Measurements from ENCODE around the gene RGP1. TPM values are rescaled to one million over a fixed set of nuclear protein-coding genes. Genes with fewer than 3 reads are reported as not detected.

RGP1 gene
- total RNA-seq, 3 donors from 2014 or later: 14.3 to 15.3 (median 14.6) TPM

GRCh38 chr9:35759795-35760194 lies 10.7 kb downstream of the RGP1 start:
- Mint-ChIP-seq H3K4me3 (no peak overlapping the region), H3K36me3 (ENCODE audit: insufficient read depth) (no peaks in the 10 kb centered on the region), H3K4me1 (ENCODE audit: low read depth) (peaks cover 41% of the 10 kb centered on the region), H3K9me3 (no peaks in the 10 kb centered on the region), H3K27me3 (ENCODE audit: low read depth) (no peaks in the 10 kb centered on the region)
- ATAC-seq (no peak), DNase-seq (no peak)

GRCh38 chr9:35760651-35761050 lies 11.6 kb downstream of the RGP1 start:
- no peak for ATAC-seq
- Mint-ChIP-seq H3K4me3 (no peak overlapping the region), H3K36me3 (ENCODE audit: insufficient read depth) (no peaks in the 10 kb centered on the region), H3K9me3 (no peaks in the 10 kb centered on the region), H3K4me1 (ENCODE audit: low read depth) (peaks cover 41% of the 10 kb centered on the region), H3K27me3 (ENCODE audit: low read depth) (no peaks in the 10 kb centered on the region)
- DNase-seq: no peak

GRCh38 chr9:35763181-35763580 lies 14.1 kb downstream of the RGP1 start:
- H3K4me1 Mint-ChIP-seq (ENCODE audit: low read depth): peaks cover 32% of the 10 kb centered on the region

GRCh38 chr9:35763803-35764202 lies 14.7 kb downstream of the RGP1 start:
- H3K27me3 Mint-ChIP-seq (ENCODE audit: low read depth): no peaks in the 10 kb centered on the region
- DNase-seq: no peak
- peaks cover 28% of the 10 kb centered on the region for H3K4me1 Mint-ChIP-seq (ENCODE audit: low read depth)
- ATAC-seq: no peak
- H3K36me3 Mint-ChIP-seq (ENCODE audit: insufficient read depth): no peaks in the 10 kb centered on the region
- no peak overlapping the region for H3K4me3 Mint-ChIP-seq
- no peaks in the 10 kb centered on the region for H3K9me3 Mint-ChIP-seq

More at GRCh38 chr9:35763181-35763580, 14.1 kb downstream of the RGP1 start:
- DNase-seq (no peak), ATAC-seq (no peak)
- Mint-ChIP-seq H3K4me3 (no peak overlapping the region), H3K9me3 (no peaks in the 10 kb centered on the region), H3K27me3 (ENCODE audit: low read depth) (no peaks in the 10 kb centered on the region), H3K36me3 (ENCODE audit: insufficient read depth) (no peaks in the 10 kb centered on the region)

- Mint-ChIP-seq H3K9me3 (no peaks in the 10 kb centered on the region), H3K27me3 (ENCODE audit: low read depth) (no peaks in the 10 kb centered on the region), H3K4me3 (no peak overlapping the region), H3K4me1 (ENCODE audit: low read depth) (peaks cover 15% of the 10 kb centered on the region), H3K36me3 (ENCODE audit: insufficient read depth) (no peaks in the 10 kb centered on the region)
- DNase-seq: no peak
- ATAC-seq: no peak
These were observed 17.9 kb downstream of the RGP1 start for GRCh38 chr9:35766997-35767396.

GRCh38 chr9:35767458-35767857 lies 18.4 kb downstream of the RGP1 start:
- Mint-ChIP-seq H3K4me3 (no peak overlapping the region), H3K4me1 (ENCODE audit: low read depth) (peaks cover 12% of the 10 kb centered on the region), H3K27me3 (ENCODE audit: low read depth) (no peaks in the 10 kb centered on the region), H3K36me3 (ENCODE audit: insufficient read depth) (no peaks in the 10 kb centered on the region), H3K9me3 (no peaks in the 10 kb centered on the region)
- ATAC-seq (no peak), DNase-seq (no peak)

- DNase-seq: no peak
These were observed 20.7 kb downstream of the RGP1 start for GRCh38 chr9:35769763-35770162.

GRCh38 chr9:35771075-35771433 lies 22.0 kb downstream of the RGP1 start:
- Mint-ChIP-seq H3K36me3 (ENCODE audit: insufficient read depth) (no peaks in the 10 kb centered on the region), H3K4me3 (no peak overlapping the region), H3K4me1 (ENCODE audit: low read depth) (peaks cover 13% of the 10 kb centered on the region), H3K9me3 (no peaks in the 10 kb centered on the region), H3K27me3 (ENCODE audit: low read depth) (no peaks in the 10 kb centered on the region)
- ATAC-seq (no peak), DNase-seq (no peak)

More at GRCh38 chr9:35769763-35770162, 20.7 kb downstream of the RGP1 start:
- H3K4me1 Mint-ChIP-seq (ENCODE audit: low read depth): peaks cover 11% of the 10 kb centered on the region
- H3K36me3 Mint-ChIP-seq (ENCODE audit: insufficient read depth): no peaks in the 10 kb centered on the region
- H3K4me3 Mint-ChIP-seq: no peak overlapping the region
- H3K27me3 Mint-ChIP-seq (ENCODE audit: low read depth): no peaks in the 10 kb centered on the region
- H3K9me3 Mint-ChIP-seq: no peaks in the 10 kb centered on the region
- no peak for ATAC-seq

- H3K36me3 Mint-ChIP-seq (ENCODE audit: insufficient read depth): no peaks in the 10 kb centered on the region
- no peak for ATAC-seq
- peaks cover 10% of the 10 kb centered on the region for H3K4me1 Mint-ChIP-seq (ENCODE audit: low read depth)
- no peaks in the 10 kb centered on the region for H3K27me3 Mint-ChIP-seq (ENCODE audit: low read depth)
- H3K4me3 Mint-ChIP-seq: no peak overlapping the region
- no peaks in the 10 kb centered on the region for H3K9me3 Mint-ChIP-seq
- no peak for DNase-seq
These were observed 22.4 kb downstream of the RGP1 start for GRCh38 chr9:35771534-35771933.

- H3K27me3 Mint-ChIP-seq (ENCODE audit: low read depth): no peaks in the 10 kb centered on the region
- H3K4me1 Mint-ChIP-seq (ENCODE audit: low read depth): peaks cover 8% of the 10 kb centered on the region
These were observed 22.9 kb downstream of the RGP1 start for GRCh38 chr9:35771943-35772342.

GRCh38 chr9:35774907-35775635 lies 26.0 kb downstream of the RGP1 start:
- Mint-ChIP-seq H3K9me3 (no peaks in the 10 kb centered on the region), H3K27me3 (ENCODE audit: low read depth) (no peaks in the 10 kb centered on the region), H3K4me3 (no peak overlapping the region), H3K36me3 (ENCODE audit: insufficient read depth) (peaks cover 3% of the 10 kb centered on the region), H3K4me1 (ENCODE audit: low read depth) (peaks cover 3% of the 10 kb centered on the region)
- no peak for DNase-seq
- no peak for ATAC-seq

More at GRCh38 chr9:35771943-35772342, 22.9 kb downstream of the RGP1 start:
- Mint-ChIP-seq H3K36me3 (ENCODE audit: insufficient read depth) (no peaks in the 10 kb centered on the region), H3K4me3 (no peak overlapping the region), H3K9me3 (no peaks in the 10 kb centered on the region)
- ATAC-seq (no peak), DNase-seq (no peak)

- H3K4me3 Mint-ChIP-seq: no peak overlapping the region
- H3K4me1 Mint-ChIP-seq (ENCODE audit: low read depth): peaks cover 3% of the 10 kb centered on the region
- no peaks in the 10 kb centered on the region for H3K27me3 Mint-ChIP-seq (ENCODE audit: low read depth)
- H3K36me3 Mint-ChIP-seq (ENCODE audit: insufficient read depth): peaks cover 7% of the 10 kb centered on the region
- ATAC-seq (no peak), DNase-seq (no peak)
- H3K9me3 Mint-ChIP-seq: no peaks in the 10 kb centered on the region
These were observed 26.9 kb downstream of the RGP1 start for GRCh38 chr9:35776018-35776417.

- no peaks in the 10 kb centered on the region for H3K9me3 Mint-ChIP-seq
- H3K36me3 Mint-ChIP-seq (ENCODE audit: insufficient read depth): peaks cover 10% of the 10 kb centered on the region
- DNase-seq (no peak), ATAC-seq (no peak)
- H3K27me3 Mint-ChIP-seq (ENCODE audit: low read depth): no peaks in the 10 kb centered on the region
- peaks cover 3% of the 10 kb centered on the region for H3K4me1 Mint-ChIP-seq (ENCODE audit: low read depth)
- H3K4me3 Mint-ChIP-seq: no peak overlapping the region
These were observed 29.4 kb downstream of the RGP1 start for GRCh38 chr9:35778496-35778895.

GRCh38 chr9:35781066-35781465 lies 32.0 kb downstream of the RGP1 start:
- no peaks in the 10 kb centered on the region for H3K9me3 Mint-ChIP-seq
- no peaks in the 10 kb centered on the region for H3K27me3 Mint-ChIP-seq (ENCODE audit: low read depth)
- DNase-seq: no peak
- H3K4me1 Mint-ChIP-seq (ENCODE audit: low read depth): no peaks in the 10 kb centered on the region
- H3K4me3 Mint-ChIP-seq: no peak overlapping the region
- no peak for ATAC-seq
- peaks cover 22% of the 10 kb centered on the region for H3K36me3 Mint-ChIP-seq (ENCODE audit: insufficient read depth)

GRCh38 chr9:35783418-35783817 lies 34.3 kb downstream of the RGP1 start:
- no peak overlapping the region for H3K4me3 Mint-ChIP-seq
- H3K27me3 Mint-ChIP-seq (ENCODE audit: low read depth): no peaks in the 10 kb centered on the region
- peaks cover 25% of the 10 kb centered on the region for H3K36me3 Mint-ChIP-seq (ENCODE audit: insufficient read depth)
- H3K4me1 Mint-ChIP-seq (ENCODE audit: low read depth): no peaks in the 10 kb centered on the region
- ATAC-seq (no peak), DNase-seq (no peak)
- H3K9me3 Mint-ChIP-seq: no peaks in the 10 kb centered on the region

Data from activated T-cell treated with anti-CD3 and anti-CD28 coated beads, Interleukin-2, amount 50 U/mL, for 4 hours (primary cell).